H9 (cell line): ENCODE results near the gene CEP131. TPM values are rescaled to one million over a fixed set of nuclear protein-coding genes. Genes with fewer than 3 reads are reported as not detected.

Experiments used
- DNase-seq: peaks from one replicate; pipeline ENCODE4 v3.0.0-alpha.2; 2017
- H2AFZ ChIP-seq: one replicate; pipeline ENCODE4 v1.6.1; 2013; ENCODE audit warnings: mild to moderate bottlenecking, low read length, control low read depth, moderate library complexity
- H2AK5ac ChIP-seq: 2 replicates; pipeline ENCODE4 v1.6.1; 2013; ENCODE audit warnings: low read length, control low read depth, mixed read lengths; ENCODE audit not compliant: insufficient read length
- H2BK120ac ChIP-seq: one replicate; pipeline ENCODE4 v1.6.1; 2013; ENCODE audit warnings: low read depth, mild to moderate bottlenecking, low read length, control low read depth, inconsistent platforms; ENCODE audit not compliant: poor library complexity, severe bottlenecking
- H2BK12ac ChIP-seq: 2 replicates; pipeline ENCODE4 v1.6.1; 2013; ENCODE audit warnings: low read length, control low read depth, mixed read lengths, low read depth; ENCODE audit not compliant: insufficient read length
- H2BK15ac ChIP-seq: 2 replicates; pipeline ENCODE4 v1.6.1; 2013; ENCODE audit warnings: low read depth, low read length, control low read depth
- H2BK20ac ChIP-seq: one replicate; pipeline ENCODE4 v1.6.1; 2013; ENCODE audit warnings: low read depth, mild to moderate bottlenecking, low read length, control low read depth, inconsistent platforms; ENCODE audit not compliant: poor library complexity, severe bottlenecking
- H2BK5ac ChIP-seq: 2 replicates; pipeline ENCODE4 v1.6.1; 2013; ENCODE audit warnings: low read length, control low read depth, mixed read lengths; ENCODE audit not compliant: insufficient read length
- H3K14ac ChIP-seq: 2 replicates; pipeline ENCODE4 v1.6.1; 2013; ENCODE audit warnings: low read length, control low read depth; ENCODE audit not compliant: insufficient read depth
- H3K18ac ChIP-seq: 2 replicates; pipeline ENCODE4 v1.6.1; 2013; ENCODE audit warnings: low read depth, mild to moderate bottlenecking, mixed read lengths, low read length, control low read depth; ENCODE audit not compliant: insufficient read length
- H3K23ac ChIP-seq: 2 replicates; pipeline ENCODE4 v1.6.1; 2013; ENCODE audit warnings: low read length, control low read depth, mixed read lengths, low read depth; ENCODE audit not compliant: insufficient read length
- H3K23me2 ChIP-seq: 2 replicates; pipeline ENCODE4 v1.6.1; 2013; ENCODE audit warnings: low read depth, mild to moderate bottlenecking, mixed read lengths, low read length, control low read depth; ENCODE audit not compliant: insufficient read length, poor library complexity, severe bottlenecking
- H3K27ac ChIP-seq: 2 replicates; pipeline ENCODE4 v1.5.1; 2013; ENCODE audit warnings: low read length, control low read depth, mixed read lengths, low read depth; ENCODE audit not compliant: insufficient read length
- H3K27me3 ChIP-seq: 2 replicates; pipeline ENCODE4 v1.6.1; 2013; ENCODE audit warnings: low read length, control low read depth, inconsistent platforms; ENCODE audit not compliant: insufficient read depth
- H3K4ac ChIP-seq: 2 replicates; pipeline ENCODE4 v1.6.1; 2013; ENCODE audit warnings: low read depth, mild to moderate bottlenecking, control low read depth, inconsistent platforms, low read length, moderate library complexity
- H3K4me1 ChIP-seq: 2 replicates; pipeline ENCODE4 v1.6.1; 2013; ENCODE audit warnings: low read length, control low read depth, inconsistent platforms; ENCODE audit not compliant: insufficient read depth
- H3K4me2 ChIP-seq: 2 replicates; pipeline ENCODE4 v1.6.1; 2013; ENCODE audit warnings: low read length, control low read depth, mixed read lengths; ENCODE audit not compliant: insufficient read length, insufficient read depth
- H3K56ac ChIP-seq: 2 replicates; pipeline ENCODE4 v1.6.1; 2013; ENCODE audit warnings: low read depth, mild to moderate bottlenecking, mixed read lengths, low read length, control low read depth; ENCODE audit not compliant: insufficient read length
- H3K79me1 ChIP-seq: 2 replicates; pipeline ENCODE4 v1.6.1; 2013; ENCODE audit warnings: low read depth, mild to moderate bottlenecking, moderate library complexity, low read length, control low read depth, inconsistent platforms; ENCODE audit not compliant: insufficient read depth, poor library complexity, severe bottlenecking
- H3K79me2 ChIP-seq: 2 replicates; pipeline ENCODE4 v1.6.1; 2013; ENCODE audit warnings: low read length, control low read depth, inconsistent platforms; ENCODE audit not compliant: insufficient read depth
- H3K9ac ChIP-seq: 2 replicates; pipeline ENCODE4 v1.6.1; 2013; ENCODE audit warnings: low read length, control low read depth, mixed read lengths; ENCODE audit not compliant: insufficient read length; ENCODE audit errors: extremely low read depth
- H3K9me3 ChIP-seq: one replicate; pipeline ENCODE4 v1.6.1; 2013; ENCODE audit warnings: low read depth, low read length, inconsistent platforms; ENCODE audit not compliant: control insufficient read depth
- H3T11ph ChIP-seq: one replicate; pipeline ENCODE4 v1.6.1; 2013; ENCODE audit warnings: mild to moderate bottlenecking, low read length, control low read depth, inconsistent platforms
- H4K20me1 ChIP-seq: one replicate; pipeline ENCODE4 v1.6.1; 2013; ENCODE audit not compliant: control insufficient read depth, insufficient read length, insufficient read depth
- H4K5ac ChIP-seq: 2 replicates; pipeline ENCODE4 v1.6.1; 2013; ENCODE audit warnings: low read depth, mild to moderate bottlenecking, mixed read lengths, low read length, control low read depth; ENCODE audit not compliant: insufficient read length
- H4K8ac ChIP-seq: replicated peaks from 2 replicates; pipeline ENCODE4 v1.6.1; 2013; ENCODE audit warnings: low read length, control low read depth, mixed read lengths, low read depth; ENCODE audit not compliant: insufficient read length
- H4K91ac ChIP-seq: 2 replicates; pipeline ENCODE4 v1.6.1; 2013; ENCODE audit warnings: low read depth, mild to moderate bottlenecking, moderate library complexity, mixed read lengths, low read length, control low read depth; ENCODE audit not compliant: insufficient read length
- H3K27ac Mint-ChIP-seq, 3 experiments: 2 replicates in 2 of 3; 3 replicates in 1 of 3; pipeline ENCODE4 v1.8.0; 2020 to 2021; ENCODE audit warnings: mixed read lengths in 3 of 3, mild to moderate bottlenecking in 1 of 3, moderate library complexity in 1 of 3
- H3K27me3 Mint-ChIP-seq: 2 replicates; pipeline ENCODE4 v1.8.0; 2021; ENCODE audit warnings: low read depth, mild to moderate bottlenecking, moderate library complexity, mixed read lengths
- H3K36me3 Mint-ChIP-seq, 3 experiments: 2 replicates in 2 of 3; 3 replicates in 1 of 3; pipeline ENCODE4 v1.8.0; 2020 to 2021; ENCODE audit warnings: low read depth in 3 of 3, mixed read lengths in 3 of 3; ENCODE audit not compliant: insufficient read depth in 1 of 3
- H3K4me1 Mint-ChIP-seq, 2 experiments: 2 replicates each; pipeline ENCODE4 v1.8.0; 2020; ENCODE audit warnings: mixed read lengths in 2 of 2
- H3K4me3 Mint-ChIP-seq, 2 experiments: 2 replicates in 1 of 2; 3 replicates in 1 of 2; pipeline ENCODE4 v1.8.0; 2020 to 2021; ENCODE audit warnings: mild to moderate bottlenecking in 2 of 2, mixed read lengths in 2 of 2, moderate library complexity in 1 of 2
- H3K9me3 Mint-ChIP-seq, 2 experiments: 2 replicates in 1 of 2; 3 replicates in 1 of 2; pipeline ENCODE4 v1.8.0; 2020; ENCODE audit warnings: mild to moderate bottlenecking in 2 of 2, mixed read lengths in 2 of 2, moderate library complexity in 1 of 2
- CTCF ChIP-seq: fragments of 200-600 bp; sonication (generic); conservative IDR thresholded peaks from 3 replicates; pipeline ENCODE4 v1.8.0; 2021; ENCODE audit warnings: antibody characterized with exemption, mild to moderate bottlenecking
- WGBS: extraction: QIAGEN DNeasy Blood & Tissue Kit; methylation state at CpG from one replicate; pipeline ENCODE4 v1.1.7; 2013; ENCODE audit warnings: missing lambda C conversion rate, low lambda C conversion rate, mixed read lengths; ENCODE audit not compliant: insufficient read length; ENCODE audit errors: extremely low coverage; 5-methylcytosine and 5-hydroxymethylcytosine counted together
- total RNA-seq: library from RNA; stranded (reverse); gene quantifications from 2 replicates; pipeline ENCODE4 v1.2.1, GENCODE V29; 2021

The CEP131 gene
- total RNA-seq, 1 experiment from 2014 or later: 16.3 TPM

GRCh38 chr17:81212365-81212764 is 10.4 kb downstream of the CEP131 start:
- no CpG with 5 or more reads among the region's 9 CpGs for WGBS
- Histone ChIP-seq H3T11ph (no peak overlapping the region), H4K5ac (no peak overlapping the region), H3K9ac (no peak overlapping the region), H2BK5ac (no peak overlapping the region), H4K8ac (no peak overlapping the region), H3K79me2 (no peaks in the 10 kb centered on the region; the same call in 1 of the 2 replicates), H3K27me3 (no peaks in the 10 kb centered on the region), H3K23me2 (no peaks in the 10 kb centered on the region), H2BK12ac (no peak overlapping the region), H2AFZ (no peak overlapping the region), H2AK5ac (no peak overlapping the region), H3K14ac (no peak overlapping the region), H4K20me1 (no peaks in the 10 kb centered on the region), H3K9me3 (no peaks in the 10 kb centered on the region), H3K4ac (no peak overlapping the region), H2BK20ac (no peak overlapping the region), H3K56ac (no peak overlapping the region), H2BK120ac (no peak overlapping the region), H4K91ac (no peak overlapping the region), H3K4me2 (no peak overlapping the region), H3K4me1 (no peaks in the 10 kb centered on the region), H3K79me1 (no peaks in the 10 kb centered on the region), H3K27ac (no peak overlapping the region), H3K23ac (no peak overlapping the region), H3K18ac (no peak overlapping the region), H2BK15ac (no peak overlapping the region)
- no peaks in the 10 kb centered on the region for H3K9me3 Mint-ChIP-seq
- peaks cover under 1 to 18% (median 8%) of the 10 kb centered on the region in 3 experiments; a peak in 6 of 7 replicates for H3K36me3 Mint-ChIP-seq
- no peak overlapping the region for H3K4me3 Mint-ChIP-seq
- H3K27ac Mint-ChIP-seq: no peak overlapping the region
- DNase-seq: no peak
- peaks cover 3 to 4% of the 10 kb centered on the region in 2 experiments; a peak in 1 of 4 replicates for H3K4me1 Mint-ChIP-seq
- TF ChIP-seq CTCF: no peak
- H3K27me3 Mint-ChIP-seq: no peaks in the 10 kb centered on the region
